Erythroblast (primary cell): Measurements from ENCODE around the gene ZCWPW1.
"Not testable (repeated sequence)": the region's sequence is repeated elsewhere in the genome, so short reads cannot be mapped to it uniquely, and the experiment has no call there.

Experiments used
- DNase-seq, 2 experiments: peaks; one replicate each; lab custom pipeline; 2025; lab: John Stamatoyannopoulos, UW
- GATA1 ChIP-seq: IDR thresholded peaks from 2 replicates; pipeline ENCODE4 v1.6.1; 2011; ENCODE audit warnings: low read depth, mild to moderate bottlenecking, control low read depth, low read length, moderate library complexity
- POLR2A ChIP-seq: IDR thresholded peaks from 2 replicates; pipeline ENCODE4 v1.6.1; 2011; ENCODE audit warnings: mild to moderate bottlenecking, low read length

Gene ZCWPW1

GRCh38 chr7:100444311-100445278 lies 16.1 kb upstream of the ZCWPW1 start:
- DNase-seq: peak; percentile 72 to 79
- TF ChIP-seq POLR2A (no peak), GATA1 (no peak)

DNA sequence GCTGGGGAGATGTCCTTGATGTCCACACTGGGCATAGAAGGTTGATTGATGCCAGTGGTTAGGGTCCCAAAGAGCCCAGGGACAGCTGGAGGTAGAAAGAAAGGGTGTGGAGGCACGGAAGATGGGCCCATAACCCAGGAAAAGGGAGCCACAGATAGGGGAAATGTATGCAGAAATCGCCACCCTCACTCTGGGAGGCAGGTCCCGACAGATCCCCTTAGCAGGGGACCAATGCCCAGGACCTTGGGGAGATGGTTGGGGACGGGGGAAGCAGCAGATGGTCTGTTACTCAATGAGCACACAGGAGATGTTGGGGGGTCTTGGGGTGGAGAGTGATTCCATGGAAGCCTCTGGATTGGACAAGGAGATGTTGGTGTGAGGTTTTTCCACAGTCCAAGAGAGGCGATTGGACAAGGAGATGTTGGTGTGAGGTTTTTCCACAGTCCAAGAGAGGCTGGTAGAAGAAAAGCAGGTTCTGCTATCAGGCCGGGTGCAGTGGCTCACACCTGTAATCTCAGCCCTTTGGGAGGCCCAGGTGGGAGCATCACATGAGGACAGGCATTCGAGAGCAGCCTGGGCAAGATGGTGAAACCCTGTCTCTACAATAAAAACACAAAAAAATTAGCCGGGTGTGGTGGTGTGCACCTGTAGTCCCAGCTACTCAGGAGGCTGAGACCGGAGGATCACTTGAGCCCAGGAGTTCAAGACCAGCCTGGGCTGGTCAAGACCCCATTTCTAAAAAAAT lies 14.8 kb upstream of the ZCWPW1 start:
- TF ChIP-seq GATA1: no peak
- TF ChIP-seq POLR2A: no peak

DNA sequence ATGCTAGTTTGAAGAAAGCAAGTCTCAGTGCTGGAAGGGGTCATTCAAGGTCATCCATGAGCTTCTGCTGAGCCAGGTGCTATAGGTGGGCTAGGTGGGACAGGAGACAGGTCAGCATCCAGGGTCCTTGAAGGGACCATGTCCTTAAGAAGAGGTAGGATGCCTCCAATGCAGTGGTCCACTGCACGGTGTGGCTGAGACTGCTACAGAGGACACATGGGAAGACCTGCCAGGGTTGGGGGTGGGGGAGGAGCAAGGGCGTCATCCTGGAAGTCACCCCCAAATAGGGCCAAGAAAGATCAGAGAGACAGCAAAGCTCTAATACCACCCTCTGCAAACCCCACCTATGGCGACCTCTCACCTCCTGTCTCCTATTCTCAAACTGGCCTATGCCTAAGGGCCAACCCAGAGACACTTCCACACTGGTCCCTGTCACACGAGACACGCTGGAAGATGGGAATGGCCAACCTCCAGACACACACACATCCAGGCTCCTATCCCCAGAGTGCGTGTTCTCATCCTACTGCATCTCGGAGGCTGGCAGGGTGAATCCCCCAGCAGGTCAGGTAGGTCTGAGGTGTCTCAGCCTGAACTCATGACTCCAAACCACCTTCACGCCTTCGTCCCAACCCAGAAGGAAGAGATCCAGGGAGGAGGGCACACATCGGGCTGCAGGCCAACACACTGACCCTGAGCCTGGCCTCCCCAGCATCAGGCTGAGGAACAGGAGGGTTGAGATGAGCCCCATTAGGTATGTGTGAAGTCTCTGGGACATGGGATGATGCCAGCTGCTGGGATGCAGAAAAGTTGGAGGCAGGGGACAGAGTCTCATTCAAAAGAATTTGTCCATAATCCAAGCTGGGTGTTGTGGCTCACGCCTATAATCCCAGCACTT lies 13.4 kb upstream of the ZCWPW1 start:
- TF ChIP-seq GATA1 (no peak), POLR2A (no peak)
- no peak for DNase-seq

More for the DNA sequence above, 14.8 kb upstream of the ZCWPW1 start:
- DNase-seq: no peak

GRCh38 chr7:100439244-100439643 lies 10.7 kb upstream of the ZCWPW1 start:
- DNase-seq: not testable (repeated sequence)

GRCh38 chr7:100438731-100439130 lies 10.2 kb upstream of the ZCWPW1 start:
- not testable (repeated sequence) for DNase-seq

DNA sequence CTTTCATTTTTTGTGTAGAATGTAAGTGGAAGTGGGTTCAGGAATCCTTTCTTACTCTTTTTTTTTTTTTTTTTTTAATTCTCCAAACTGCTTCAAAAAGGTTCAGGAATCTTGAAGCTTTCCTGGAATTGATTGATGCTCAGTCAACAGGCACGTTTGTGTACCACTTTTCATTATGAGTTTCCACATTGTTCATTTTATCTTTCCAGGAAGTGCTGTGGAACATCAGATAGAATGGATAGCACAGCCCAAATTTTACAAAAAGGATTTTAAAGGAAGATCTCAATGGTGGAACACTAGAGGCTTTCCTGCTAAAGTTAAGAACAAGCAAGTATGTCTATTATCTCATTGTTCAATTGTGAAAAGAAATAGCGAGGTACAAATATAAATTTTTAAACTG lies 9.7 kb upstream of the ZCWPW1 start:
- DNase-seq: no peak
- TF ChIP-seq GATA1: no peak
- TF ChIP-seq POLR2A: no peak

DNA sequence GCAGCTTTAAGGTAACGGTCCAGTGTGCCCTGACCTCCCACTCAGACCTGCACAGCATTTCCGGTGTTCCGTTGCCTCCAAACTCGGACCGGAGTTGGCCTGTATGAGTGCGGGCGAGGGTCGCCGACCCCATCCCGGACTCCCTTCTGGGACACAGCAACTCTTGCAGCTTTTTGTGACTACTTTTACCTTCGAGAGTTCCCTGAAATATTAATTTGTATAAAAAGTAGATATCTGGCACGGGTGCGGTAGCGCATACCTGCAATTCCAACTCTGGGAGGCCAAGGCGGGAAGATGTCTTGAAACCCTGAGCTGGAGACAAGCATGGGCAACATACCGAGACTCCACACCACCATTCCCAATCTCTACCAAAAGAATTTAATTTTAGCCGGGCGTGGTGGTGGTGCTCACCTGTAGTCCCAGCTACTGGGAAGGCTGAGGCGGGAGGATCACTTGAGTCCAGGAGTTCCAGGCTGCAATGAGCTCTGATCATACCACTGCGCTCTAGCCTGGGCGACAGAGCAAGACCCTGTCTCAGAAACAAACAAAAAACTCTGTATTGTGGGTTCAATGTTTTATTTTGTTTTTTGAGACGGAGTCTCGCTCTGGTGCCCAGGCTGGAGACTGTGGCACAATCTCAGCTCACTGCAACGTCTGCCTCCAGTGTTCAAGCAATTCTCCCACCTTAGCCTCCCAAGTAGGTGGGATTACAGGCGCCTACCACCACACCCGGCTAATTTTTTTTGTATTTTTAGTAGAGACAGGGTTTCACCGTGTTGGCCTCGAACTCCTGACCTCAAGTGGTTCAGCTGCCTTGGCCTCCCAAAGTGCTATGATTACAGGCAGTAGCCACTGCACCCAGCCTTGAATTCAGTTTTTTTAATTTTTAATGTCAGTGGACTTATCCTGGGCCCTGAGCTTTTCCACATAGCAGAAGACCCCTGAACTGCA lies 8.9 kb upstream of the ZCWPW1 start:
- no peak for DNase-seq
- TF ChIP-seq POLR2A: no peak
- TF ChIP-seq GATA1: no peak

- DNase-seq: peak; percentile 62 to 73
- TF ChIP-seq POLR2A: no peak
- TF ChIP-seq GATA1: no peak
Measured at GRCh38 chr7:100435401-100436304, 7.2 kb upstream of the ZCWPW1 start.

DNA sequence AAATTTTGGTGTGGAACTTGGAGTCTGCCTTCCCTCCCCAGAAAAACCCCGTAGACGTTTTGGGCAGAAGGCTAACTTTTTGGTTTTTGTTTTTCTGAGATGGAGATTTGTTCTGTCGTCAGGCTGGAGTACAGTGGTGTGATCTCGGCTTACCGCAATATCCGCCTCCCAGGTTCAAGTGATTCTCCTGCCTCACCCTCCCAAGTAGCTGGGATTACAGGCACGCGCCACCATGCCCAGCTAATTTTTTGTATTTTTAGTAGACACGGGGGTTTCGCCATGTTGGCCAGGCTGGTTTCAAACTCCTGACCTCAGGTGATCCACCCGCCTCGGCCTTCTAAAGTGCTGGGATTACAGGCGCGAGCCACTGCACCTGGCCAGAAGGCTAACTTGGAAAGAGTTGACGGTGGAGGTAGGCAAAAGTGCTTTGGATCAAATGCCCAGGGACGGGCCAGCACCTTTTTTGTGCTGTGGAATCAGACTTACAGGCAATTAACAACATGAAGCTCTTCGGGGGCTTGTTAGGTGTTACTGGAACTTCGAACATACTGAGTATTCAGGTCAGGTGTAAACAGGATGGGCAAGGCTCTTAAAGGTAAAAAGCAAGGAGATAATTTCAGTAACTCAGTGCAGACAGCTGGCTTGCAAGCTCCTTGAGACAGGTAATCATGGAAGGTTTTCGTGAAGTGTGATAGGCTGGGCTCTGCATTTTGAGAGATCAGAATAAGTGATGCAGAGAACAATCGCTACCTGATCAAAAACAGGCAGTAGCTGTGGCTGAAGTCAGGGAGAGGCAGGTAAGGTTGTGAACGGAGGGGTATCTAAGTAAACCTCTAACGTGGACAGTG lies 6.0 kb upstream of the ZCWPW1 start:
- no peak for DNase-seq
- no peak for TF ChIP-seq POLR2A
- no peak for TF ChIP-seq GATA1

DNA sequence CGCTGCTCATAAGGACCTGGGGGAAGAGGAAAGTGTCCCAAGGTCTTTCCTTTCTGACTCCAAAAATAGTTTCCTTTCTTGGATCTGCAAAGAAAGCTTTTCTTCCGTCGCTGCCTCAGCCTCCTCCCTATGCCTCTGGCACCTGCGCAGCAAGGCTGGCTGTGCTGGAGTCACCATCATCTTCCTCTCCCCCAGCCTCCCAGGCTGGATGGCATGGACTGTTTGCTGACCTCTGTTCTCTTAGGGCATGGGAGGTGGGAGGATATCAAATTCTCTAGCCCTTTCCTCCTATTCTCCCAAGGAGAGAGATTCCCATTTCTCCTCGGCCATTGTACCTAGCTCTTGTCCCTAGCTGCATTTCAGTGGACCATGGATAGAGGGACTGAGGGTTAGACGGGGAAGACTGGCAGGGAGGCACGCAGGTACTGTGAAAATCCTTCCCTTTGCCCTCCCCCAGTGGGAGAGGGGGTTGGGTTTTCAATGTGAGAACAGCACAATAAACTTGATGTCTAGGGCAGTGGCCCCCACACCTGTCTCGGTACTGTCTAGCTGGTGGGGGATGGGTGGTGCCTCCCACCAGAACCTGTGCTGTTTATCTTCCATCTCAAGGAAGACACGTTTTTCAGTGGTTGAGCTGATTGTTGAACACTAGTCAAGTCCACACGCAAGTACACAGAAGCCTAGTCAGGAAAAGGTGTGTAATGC lies 5.2 kb upstream of the ZCWPW1 start:
- DNase-seq: no peak
- TF ChIP-seq GATA1: no peak
- TF ChIP-seq POLR2A: no peak

DNA sequence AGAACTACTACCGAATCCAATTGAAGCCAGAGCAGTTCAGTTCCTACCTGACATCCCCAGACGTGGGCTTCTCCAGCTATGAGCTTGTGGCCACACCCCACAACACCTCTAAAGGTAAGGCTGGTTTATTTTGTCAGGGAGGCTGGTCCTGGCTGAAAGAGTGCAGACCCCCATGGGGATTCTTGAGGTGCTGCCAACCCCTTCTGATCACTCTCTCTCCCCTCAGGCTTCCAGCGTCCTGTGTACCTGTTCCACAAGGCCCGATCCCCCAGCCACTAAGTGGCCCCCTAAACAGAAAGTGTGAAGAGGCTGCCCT lies 4.7 kb upstream of the ZCWPW1 start:
- DNase-seq: no peak
- TF ChIP-seq POLR2A (no peak), GATA1 (no peak)
